Common myeloid progenitor, CD34-positive (primary cell): Measurements from ENCODE around the gene CCNC.
"Not testable (repeated sequence)": the region's sequence is repeated elsewhere in the genome, so short reads cannot be mapped to it uniquely, and the experiment has no call there.

Experiments
- CTCF ChIA-PET: fragments of 350-600 bp; sonication (Branson Sonifier 250); formaldehyde crosslinking; loops from one replicate; lab custom pipeline; 2021; ENCODE audit warnings: antibody characterized with exemption; lab: Charles Lee
- POLR2A ChIA-PET: fragments of 350-600 bp; sonication (Branson Sonifier 250); formaldehyde crosslinking; loops from one replicate; lab custom pipeline; 2021; ENCODE audit warnings: antibody characterized with exemption; lab: Charles Lee
- DNase-seq, 3 donors: peaks; one replicate each; pipeline versions ENCODE4 v3.0.0 to v3.0.0-alpha.2; 2013
- H3K27ac ChIP-seq, 2 experiments: 1 replicate in 1 of 2; 2 replicates in 1 of 2; pipeline ENCODE4 v1.7.0; 2013; ENCODE audit warnings: inconsistent platforms in 2 of 2, low read length in 2 of 2, mild to moderate bottlenecking in 2 of 2, low read depth in 1 of 2, moderate library complexity in 1 of 2; ENCODE audit not compliant: severe bottlenecking in 2 of 2, insufficient read depth in 1 of 2, poor library complexity in 1 of 2
- H3K27me3 ChIP-seq, 5 experiments: replicated peaks in 2 of 5; 1 replicate in 3 of 5; 2 replicates in 2 of 5; pipeline versions ENCODE4 v1.6.1 to v1.7.0; 2013; ENCODE audit warnings: low read length in 4 of 5, mild to moderate bottlenecking in 2 of 5, moderate library complexity in 2 of 5, inconsistent platforms in 1 of 5; ENCODE audit not compliant: insufficient read depth in 5 of 5, control insufficient read depth in 4 of 5
- H3K36me3 ChIP-seq, 4 experiments: 1 replicate in 2 of 4; 2 replicates in 2 of 4; pipeline versions ENCODE4 v1.6.1 to v1.7.0; 2013; ENCODE audit warnings: low read length in 3 of 4, control low read depth in 1 of 4, mild to moderate bottlenecking in 1 of 4; ENCODE audit not compliant: control insufficient read depth in 4 of 4, insufficient read depth in 4 of 4
- H3K4me1 ChIP-seq, 4 experiments: 1 replicate in 3 of 4; 2 replicates in 1 of 4; pipeline versions ENCODE4 v1.6.1 to v1.7.1; 2013; ENCODE audit warnings: low read length in 3 of 4, mild to moderate bottlenecking in 3 of 4, control low read depth in 1 of 4, inconsistent platforms in 1 of 4, moderate library complexity in 1 of 4; ENCODE audit not compliant: control insufficient read depth in 4 of 4, insufficient read depth in 4 of 4; ENCODE audit errors: control extremely low read depth in 1 of 4
- H3K4me3 ChIP-seq, 7 experiments: 1 replicate in 4 of 7; 2 replicates in 3 of 7; pipeline versions ENCODE4 v1.5.1 to v1.7.0; 2013; ENCODE audit warnings: mild to moderate bottlenecking in 7 of 7, low read length in 6 of 7, moderate library complexity in 6 of 7, inconsistent platforms in 2 of 7, low read depth in 2 of 7, control low read depth in 1 of 7; ENCODE audit not compliant: insufficient read depth in 4 of 7, control insufficient read depth in 1 of 7; ENCODE audit errors: extremely low read depth in 1 of 7
- H3K9me3 ChIP-seq, 5 experiments: 1 replicate in 4 of 5; 2 replicates in 1 of 5; pipeline versions ENCODE4 v1.6.1 to v1.7.1; 2013; ENCODE audit warnings: low read length in 4 of 5, mild to moderate bottlenecking in 2 of 5, inconsistent platforms in 1 of 5, low read depth in 1 of 5, moderate library complexity in 1 of 5; ENCODE audit not compliant: control insufficient read depth in 4 of 5, insufficient read depth in 2 of 5; ENCODE audit errors: control extremely low read depth in 1 of 5
- WGBS: methylation state at CpG from one replicate; pipeline ENCODE4 v1.1.5; 2013; ENCODE audit not compliant: insufficient coverage; 5-methylcytosine and 5-hydroxymethylcytosine counted together

The CCNC gene

DNA sequence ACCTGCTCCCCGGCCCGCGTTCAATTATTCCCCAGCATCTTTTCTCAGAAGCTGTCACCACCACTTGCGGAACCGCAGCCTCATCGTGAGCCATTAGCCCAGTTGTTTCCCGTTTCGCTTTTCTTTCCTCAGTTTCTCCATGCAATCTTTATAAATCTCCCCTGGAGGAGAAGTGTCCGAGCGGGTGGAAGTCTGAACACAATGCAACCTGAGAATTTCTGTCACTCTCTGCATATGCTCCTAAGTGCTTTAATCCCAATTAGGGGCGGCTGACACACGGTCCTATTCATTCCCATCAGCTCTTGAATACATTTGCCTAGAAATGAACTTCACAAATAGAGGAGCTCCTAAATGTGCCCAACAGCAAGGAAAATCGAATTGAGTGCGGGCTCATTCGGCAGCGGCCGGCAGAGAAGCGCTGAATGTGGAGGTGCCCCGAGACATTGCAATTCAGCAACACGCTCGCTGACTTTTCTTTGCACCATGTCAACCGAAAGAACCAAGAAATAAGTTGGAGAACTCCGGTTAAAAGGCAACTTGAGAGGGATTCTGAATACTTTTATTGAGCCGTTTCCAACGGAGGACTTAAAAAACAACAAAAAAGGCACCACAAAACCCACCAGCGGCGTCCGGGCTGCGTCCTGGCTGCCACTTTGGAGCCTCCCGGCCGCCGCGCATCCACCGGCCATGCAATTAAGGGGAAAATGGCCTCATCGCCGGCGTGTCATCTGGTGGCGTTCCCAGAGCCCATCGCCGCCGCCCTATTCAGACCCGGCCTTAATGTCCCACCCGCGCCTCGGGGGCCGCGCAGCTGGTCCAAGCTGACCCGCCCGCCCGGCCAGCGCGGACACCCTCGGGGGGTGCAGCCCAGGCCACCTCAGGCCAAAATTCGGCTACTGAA is 34.3 kb upstream of the CCNC start:
- ChIA-PET POLR2A (no interaction called here), CTCF (interaction anchor here (1.0 to 2.3 kb wide), 4 partner anchors 9 to 14 kb away, joined by 4 to 11 read pairs (median 6); no protein-coding TSS in a partner anchor)
- peaks cover 0 to 15% (median 12%) of the 10 kb centered on the region in 4 experiments for H3K4me1 ChIP-seq
- WGBS = 5% methylated on average over 44 of the region's 54 CpGs
- no peaks in the 10 kb centered on the region for H3K36me3 ChIP-seq
- peak overlapping the region in 4 of 7 experiments; percentile 7 to 57 (median 30) for H3K4me3 ChIP-seq
- DNase-seq = peak in 2 of 3 donors; percentile 43 to 46
- H3K27me3 ChIP-seq = peaks cover 19 to 98% (median 63%) of the 10 kb centered on the region in 5 experiments
- H3K27ac ChIP-seq = no peak overlapping the region
- no peaks in the 10 kb centered on the region for H3K9me3 ChIP-seq

DNA sequence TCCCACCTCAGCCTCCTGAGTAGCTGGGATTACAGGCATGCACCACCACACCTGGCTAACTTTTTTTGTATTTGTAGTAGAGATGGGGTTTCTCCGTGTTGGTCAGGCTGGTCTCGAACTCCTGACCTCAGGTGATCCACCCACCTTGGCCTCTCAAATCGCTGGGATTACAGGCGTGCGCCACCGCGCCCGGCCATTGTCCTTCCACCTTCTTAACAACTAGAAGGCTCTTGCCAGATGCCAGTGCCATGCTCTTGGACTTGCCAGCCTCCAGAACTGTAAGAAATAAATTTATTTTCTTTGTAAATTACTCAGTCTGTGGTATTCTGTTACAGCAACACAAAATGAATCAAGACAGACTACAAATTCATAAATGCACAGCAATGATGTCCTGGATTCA is 26.2 kb upstream of the CCNC start:
- H3K36me3 ChIP-seq, DNase-seq, POLR2A ChIA-PET, H3K27ac ChIP-seq, H3K4me3 ChIP-seq: not testable (repeated sequence)
- CTCF ChIA-PET = interaction anchor here (0.6 kb wide), 1 partner anchor 10 kb away, joined by 3 read pairs; no protein-coding TSS in a partner anchor
- peaks cover 0 to 17% (median 8%) of the 10 kb centered on the region in 5 experiments for H3K9me3 ChIP-seq
- WGBS = 72% methylated on average over 5 of the region's 8 CpGs
- H3K27me3 ChIP-seq = peaks cover 38 to 98% (median 62%) of the 10 kb centered on the region in 5 experiments
- H3K4me1 ChIP-seq = peaks cover 0 to 11% (median 9%) of the 10 kb centered on the region in 4 experiments

DNA sequence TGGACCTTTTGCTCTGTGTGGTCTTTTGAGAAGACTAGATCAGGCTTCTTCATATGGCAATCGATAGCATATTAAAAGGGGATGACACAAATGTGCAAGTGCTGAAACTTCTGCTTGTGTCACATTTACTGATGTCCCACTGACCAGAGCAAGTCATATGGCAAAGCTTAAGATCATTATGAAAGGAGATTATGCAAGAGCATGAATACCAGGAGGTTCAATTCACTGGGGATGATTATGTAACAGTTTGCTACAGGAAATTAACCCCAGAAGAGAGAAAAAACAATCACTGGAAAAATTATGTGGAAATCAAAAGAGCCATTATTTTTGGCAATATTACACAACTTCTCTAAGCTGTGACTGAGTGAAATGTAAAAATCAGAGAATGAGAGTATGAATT is 24.4 kb upstream of the CCNC start:
- ChIA-PET CTCF (interaction anchor here (1.0 to 1.2 kb wide), 2 partner anchors 19 to 21 kb away, joined by 3 to 6 read pairs; no protein-coding TSS in a partner anchor), POLR2A (no interaction called here)
- H3K27ac ChIP-seq = no peak overlapping the region

DNA sequence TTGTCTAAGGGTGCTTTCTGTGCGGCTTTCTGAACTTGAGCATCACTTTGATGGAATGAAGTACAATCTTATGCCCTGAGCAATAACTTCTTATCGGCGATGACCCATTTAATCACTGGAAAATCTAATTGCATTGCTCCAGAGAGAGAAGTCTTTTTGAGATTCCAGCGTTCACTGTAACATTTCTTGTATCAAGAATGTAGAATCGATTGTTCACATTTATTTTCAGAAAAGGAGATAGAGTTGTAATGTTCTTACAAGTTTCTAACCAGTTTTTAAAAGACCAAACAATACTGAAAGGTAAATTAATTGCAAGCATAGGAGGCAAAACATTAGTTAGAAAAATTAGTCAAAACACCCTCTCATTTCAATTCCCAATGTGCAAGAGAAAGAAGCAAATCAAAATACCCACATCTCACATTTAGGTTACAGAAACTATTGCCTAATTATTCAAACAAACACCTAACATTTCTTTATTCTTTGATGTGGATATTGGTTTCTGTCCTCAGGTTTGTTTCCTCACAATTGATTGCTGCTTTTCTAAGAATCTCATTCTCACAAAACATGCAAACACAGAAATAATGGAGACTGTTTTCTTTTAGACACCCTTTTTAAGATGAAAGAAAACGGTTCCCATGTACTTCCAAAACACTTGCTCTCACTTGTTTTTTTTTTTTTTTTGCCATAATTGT is 23.4 kb upstream of the CCNC start:
- Histone ChIP-seq H3K9me3 (peaks cover 0 to 17% (median 8%) of the 10 kb centered on the region in 5 experiments), H3K4me3 (no peak overlapping the region), H3K36me3 (no peaks in the 10 kb centered on the region), H3K27ac (no peak overlapping the region), H3K27me3 (peaks cover 43 to 93% (median 64%) of the 10 kb centered on the region in 5 experiments), H3K4me1 (peaks cover 0 to 25% (median 20%) of the 10 kb centered on the region in 4 experiments)
- ChIA-PET CTCF (interaction anchor here (3.1 kb wide), 1 partner anchor 13 kb away, joined by 11 read pairs; no protein-coding TSS in a partner anchor), POLR2A (no interaction called here)
- WGBS = 28% methylated on average over 2 of the region's 6 CpGs
- no peak for DNase-seq

More for the DNA sequence above, 24.4 kb upstream of the CCNC start:
- Histone ChIP-seq H3K36me3 (no peaks in the 10 kb centered on the region), H3K4me3 (no peak overlapping the region), H3K4me1 (peaks cover 0 to 25% (median 20%) of the 10 kb centered on the region in 4 experiments), H3K9me3 (peaks cover 0 to 17% (median 8%) of the 10 kb centered on the region in 5 experiments), H3K27me3 (peaks cover 39 to 97% (median 67%) of the 10 kb centered on the region in 5 experiments)
- no peak for DNase-seq
- 33% methylated on average over 1 of the region's 1 CpG for WGBS

DNA sequence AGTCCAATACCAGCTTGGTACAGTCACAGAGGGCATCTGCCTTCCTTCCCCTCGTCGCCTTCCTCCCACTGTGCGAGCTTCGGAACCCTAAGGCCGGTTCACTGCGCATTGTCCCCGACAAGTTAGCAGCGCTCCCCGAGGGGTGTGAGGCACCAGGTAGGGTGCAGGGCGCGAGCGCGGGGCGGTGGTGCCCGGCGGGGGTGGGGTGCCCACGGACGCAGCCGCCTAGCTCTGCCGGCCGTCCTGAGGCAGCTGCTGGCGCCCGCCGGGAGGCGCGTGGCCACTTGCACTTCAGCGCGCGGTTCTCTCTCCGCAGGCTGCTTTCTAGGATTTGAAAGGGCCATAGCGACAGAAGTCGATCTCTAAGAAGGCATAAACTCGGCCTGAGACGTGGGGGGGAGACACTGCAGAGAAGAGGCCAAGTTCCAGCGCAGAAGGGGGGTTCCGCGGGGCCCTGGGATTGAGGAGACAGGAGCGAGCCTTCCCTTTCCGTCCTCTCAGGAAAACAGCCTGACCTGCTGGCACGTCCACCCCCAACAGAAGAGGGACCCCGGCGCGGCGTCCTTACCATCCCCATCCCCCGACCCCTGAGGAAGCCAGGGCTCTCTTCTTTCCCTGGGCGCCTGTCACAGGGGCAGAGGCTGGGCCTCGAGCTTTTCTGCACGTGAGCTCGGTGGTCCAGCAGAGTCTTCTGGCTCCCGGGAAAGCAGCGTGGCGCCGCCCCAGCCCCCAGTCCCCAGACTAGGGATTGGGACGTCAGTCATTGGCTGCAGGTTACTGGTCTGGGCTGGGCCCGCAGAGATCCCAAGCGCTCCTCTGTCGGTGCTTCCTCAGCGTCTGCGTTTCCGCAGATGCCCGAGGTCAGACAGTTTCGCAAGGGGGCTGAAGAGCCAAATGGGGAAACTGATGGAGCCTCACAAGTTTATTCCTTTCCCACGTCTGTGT is 22.5 kb upstream of the CCNC start:
- no peaks in the 10 kb centered on the region for H3K36me3 ChIP-seq
- CTCF ChIA-PET = interaction anchor here (0.9 to 4.2 kb wide), 5 partner anchors 14 to 27 kb away, joined by 3 to 23 read pairs (median 3); no protein-coding TSS in a partner anchor
- POLR2A ChIA-PET = interaction anchor here (0.7 kb wide), 1 partner anchor 11 kb away, joined by 3 read pairs; no protein-coding TSS in a partner anchor
- H3K27me3 ChIP-seq = peaks cover 43 to 89% (median 61%) of the 10 kb centered on the region in 5 experiments
- peak overlapping the region in 1 of 7 experiments; percentile 13 for H3K4me3 ChIP-seq
- H3K9me3 ChIP-seq = peaks cover 0 to 17% (median 8%) of the 10 kb centered on the region in 5 experiments
- DNase-seq = no peak
- H3K27ac ChIP-seq = no peak overlapping the region
- peaks cover 0 to 25% (median 20%) of the 10 kb centered on the region in 4 experiments for H3K4me1 ChIP-seq
- 5% methylated on average over 58 of the region's 63 CpGs for WGBS

DNA sequence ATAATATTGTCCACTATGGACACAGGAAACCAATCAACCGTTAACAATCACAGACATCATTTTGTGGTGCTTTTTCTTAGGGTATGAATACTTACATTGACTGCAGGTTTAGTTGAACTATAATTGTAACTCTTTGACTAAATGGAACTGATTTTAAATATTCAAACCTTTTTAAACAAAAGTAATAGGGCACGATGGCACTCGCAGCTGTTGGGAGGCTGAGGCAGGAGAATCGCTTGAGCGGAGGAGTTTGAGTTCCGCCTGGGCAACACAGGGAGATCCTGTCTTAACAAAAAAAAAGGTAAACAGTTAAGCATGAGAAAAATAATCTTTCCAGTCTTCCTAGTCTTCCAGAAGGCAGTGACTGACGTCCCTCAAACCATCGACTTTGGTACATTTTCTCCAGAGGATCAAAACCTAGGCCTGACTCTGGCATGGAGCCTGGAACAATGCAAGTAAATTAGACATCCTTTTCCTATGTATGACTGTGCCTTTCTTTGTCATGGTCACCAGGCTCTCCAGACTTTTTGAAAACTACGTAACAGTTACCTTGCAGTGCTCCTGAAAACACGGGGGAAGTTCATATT is 21.5 kb upstream of the CCNC start:
- ChIA-PET POLR2A (no interaction called here), CTCF (interaction anchor here (1.2 to 4.2 kb wide), 7 partner anchors 12 to 147 kb away, joined by 3 to 23 read pairs (median 4); partner anchors contain the start of genes CCNC and PRDM13)
- no peak overlapping the region for H3K4me3 ChIP-seq
- peaks cover 0 to 7% (median 4%) of the 10 kb centered on the region in 5 experiments for H3K9me3 ChIP-seq
- 26% methylated on average over 8 of the region's 10 CpGs for WGBS
- no peak for DNase-seq
- peaks cover 0 to 25% (median 20%) of the 10 kb centered on the region in 4 experiments for H3K4me1 ChIP-seq
- no peaks in the 10 kb centered on the region for H3K36me3 ChIP-seq
- peaks cover 38 to 89% (median 58%) of the 10 kb centered on the region in 5 experiments for H3K27me3 ChIP-seq
- H3K27ac ChIP-seq = no peak overlapping the region
